RWPE1 (cell line): ENCODE data around the gene IFT20.

ENCODE experiments used
- CTCF ChIA-PET: fragments of 350-600 bp; sonication (Branson Sonifier 250); formaldehyde crosslinking; extraction: SDS; loops from one replicate; lab custom pipeline; 2021; lab: Yijun Ruan, JAX
- POLR2A ChIA-PET: fragments of 400-600 bp; formaldehyde crosslinking; extraction: SDS; loops from one replicate; lab custom pipeline; 2020; ENCODE audit warnings: antibody characterized with exemption; ENCODE audit not compliant: low non-redundant PET; lab: Yijun Ruan, JAX
- DNase-seq: peaks from one replicate; pipeline ENCODE4 v3.0.0; 2012; ENCODE audit warnings: low spot score
- H3K27ac ChIP-seq: fragments of 450-650 bp; 2 replicates; pipeline ENCODE4 v1.5.1; 2017
- CTCF ChIP-seq: fragments of 450-650 bp; conservative IDR thresholded peaks from 2 replicates; pipeline ENCODE4 v1.5.1; 2017; ENCODE audit warnings: low read depth, mild to moderate bottlenecking

The IFT20 gene

GRCh38 chr17:28372945-28373274, 37.6 kb upstream of the IFT20 start:
- TF ChIP-seq CTCF, result no peak
- no peak for DNase-seq
- ChIA-PET CTCF (interaction anchor here (0.6 kb wide), 1 partner anchor 91 kb away, joined by 8 read pairs; no protein-coding TSS in a partner anchor), POLR2A (no interaction called here)
- H3K27ac ChIP-seq, result no peak overlapping the region; the same call in 1 of the 2 replicates

GRCh38 chr17:28372203-28372944, 37.1 kb upstream of the IFT20 start:
- ChIA-PET CTCF (interaction anchor here (0.6 kb wide), 1 partner anchor 92 kb away, joined by 8 read pairs; no protein-coding TSS in a partner anchor), POLR2A (no interaction called here)
- no peak for DNase-seq
- peak overlapping the region; percentile 75 for H3K27ac ChIP-seq
- no peak for TF ChIP-seq CTCF

GRCh38 chr17:28371245-28372202, 36.3 kb upstream of the IFT20 start, which contains the start of gene SARM1:
Gene SARM1, plus strand, starts transcription at chr17:28371694. Its CDS starts 339 bp downstream, at chr17:28372033.
- ChIA-PET POLR2A (no interaction called here), CTCF (interaction anchor here (0.7 kb wide), 2 partner anchors 32 to 48 kb away, joined by 3 read pairs; no protein-coding TSS in a partner anchor)
- H3K27ac ChIP-seq, result peak within 1 kb of the TSS; percentile 75
- TF ChIP-seq CTCF, result no peak
- peak; percentile 64 for DNase-seq

GRCh38 chr17:28370744-28371103, 35.5 kb upstream of the IFT20 start:
- peak overlapping the region; percentile 75; the same call in 1 of the 2 replicates for H3K27ac ChIP-seq
- POLR2A ChIA-PET, result no interaction called here
- no peak for DNase-seq
- CTCF ChIA-PET, result interaction anchor here (0.7 to 0.8 kb wide), 3 partner anchors 10 to 49 kb away, joined by 3 read pairs; no protein-coding TSS in a partner anchor
- no peak for TF ChIP-seq CTCF

- POLR2A ChIA-PET, result no interaction called here
These were observed 34.9 kb upstream of the IFT20 start, which contains the start of gene VTN for GRCh38 chr17:28370035-28370743. Gene VTN, minus strand, starts transcription at chr17:28370307. Its CDS starts 104 bp downstream, at chr17:28370203.

More at GRCh38 chr17:28370035-28370743, 34.9 kb upstream of the IFT20 start, which contains the start of gene VTN:
- TF ChIP-seq CTCF, result no peak
- DNase-seq, result no peak
- CTCF ChIA-PET, result interaction anchor here (0.8 kb wide), 1 partner anchor 10 kb away, joined by 3 read pairs; no protein-coding TSS in a partner anchor
- H3K27ac ChIP-seq, result peak within 1 kb of the TSS; percentile 75
